CD4-positive, alpha-beta T cell treated with Interleukin-15 for 1 hour (primary cell): ENCODE data around the gene FAIM.
"Not testable (repeated sequence)": the region's sequence is repeated elsewhere in the genome, so short reads cannot be mapped to it uniquely, and the experiment has no call there.

Source experiments
- DNase-seq: peaks from one replicate; pipeline ENCODE4 v3.0.0-alpha.2; 2020

Gene FAIM

GRCh38 chr3:138604106-138604595 lies 4.4 kb upstream of the FAIM start:
- not testable (repeated sequence) for DNase-seq

DNA sequence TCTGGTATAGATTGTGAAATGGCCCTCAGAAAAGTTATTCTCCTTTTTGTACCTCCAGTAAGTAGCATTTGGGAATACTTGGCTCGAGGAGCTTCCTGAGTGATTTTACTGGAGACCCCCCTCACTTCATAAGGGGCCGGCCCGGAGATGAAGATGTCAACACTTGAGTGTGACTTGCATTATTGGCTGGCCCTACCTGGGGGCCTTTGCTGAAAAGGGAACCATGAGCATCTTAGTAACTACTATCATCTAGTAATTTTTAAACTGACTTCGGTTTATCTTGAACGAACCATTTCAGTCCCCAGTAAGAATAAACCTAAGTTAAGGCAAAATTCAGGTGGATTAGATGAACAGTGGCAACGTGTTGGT lies 1.3 kb downstream of the FAIM start:
- no peak for DNase-seq

DNA sequence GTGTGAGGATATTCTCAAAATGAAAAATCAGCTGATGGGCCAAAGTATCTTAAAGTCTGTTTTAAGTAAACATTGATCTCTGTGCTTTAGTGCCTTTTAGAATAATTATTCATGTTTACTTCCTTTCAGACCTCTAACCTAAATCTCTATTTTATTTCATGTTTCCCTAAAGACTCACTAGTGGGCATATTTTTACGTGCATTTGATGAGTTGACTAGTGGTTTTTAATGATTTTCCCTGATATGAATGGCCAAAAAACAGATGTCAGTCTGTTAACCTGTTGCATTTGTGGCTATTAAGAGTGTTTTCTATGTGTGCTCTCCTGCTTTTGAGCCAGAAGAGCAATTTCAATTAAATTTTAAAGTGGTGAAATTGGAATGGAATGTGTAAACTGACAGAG lies 6.9 kb downstream of the FAIM start:
- no peak for DNase-seq

DNA sequence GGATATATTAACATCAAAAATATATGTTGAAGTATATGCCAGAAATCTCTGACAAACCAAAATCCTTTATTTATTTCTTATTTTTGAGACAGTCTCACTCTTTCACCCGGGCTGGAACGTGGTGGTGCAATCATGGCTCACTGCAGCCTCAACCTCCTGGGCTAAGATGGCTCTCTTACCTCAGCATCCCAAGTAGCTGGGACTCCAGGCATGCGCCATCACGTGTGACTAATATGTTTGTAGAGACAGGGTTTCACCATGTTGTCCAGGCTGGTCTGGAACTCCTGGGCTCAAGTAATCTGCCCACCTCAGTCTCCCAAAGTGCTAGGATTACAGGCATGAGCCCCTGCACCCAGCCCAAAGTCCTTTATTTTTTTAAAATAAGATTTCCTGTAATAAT lies 11.9 kb downstream of the FAIM start:
- no peak for DNase-seq

- DNase-seq, result no peak
Measured at GRCh38 chr3:138624518-138624917, 15.9 kb downstream of the FAIM start.

DNA sequence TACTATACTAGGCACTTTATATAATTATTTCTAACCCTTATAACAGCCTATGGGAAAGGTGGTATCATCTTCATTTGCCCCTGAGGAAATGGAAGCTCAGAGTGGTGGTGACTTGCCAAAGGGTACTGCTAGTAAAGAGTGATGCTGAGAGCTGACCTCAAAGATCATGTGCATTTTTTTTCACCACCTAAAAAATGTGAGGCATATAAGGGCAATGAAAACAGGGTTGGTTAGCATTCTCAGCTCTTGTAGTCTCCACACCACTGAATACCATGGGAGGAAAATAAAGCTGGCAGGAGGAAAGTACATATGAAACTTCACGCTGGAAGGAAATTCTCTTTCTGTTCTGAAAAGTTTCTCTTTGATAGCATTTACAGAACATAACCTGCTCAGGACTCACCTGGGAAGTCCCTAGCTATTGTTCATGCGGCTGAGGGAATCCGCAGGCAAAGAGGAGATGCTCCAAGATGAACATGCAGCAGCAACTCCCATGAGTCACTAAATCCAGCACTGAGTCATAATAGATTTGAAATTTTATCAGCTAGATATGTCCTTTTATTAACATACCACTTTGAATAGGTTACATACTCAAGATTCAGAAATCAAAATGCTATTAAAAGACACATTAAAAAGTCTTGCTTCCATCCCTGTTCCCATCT lies 17.3 kb downstream of the FAIM start:
- DNase-seq, result no peak

GRCh38 chr3:138629526-138629925 lies 21.0 kb downstream of the FAIM start:
- DNase-seq, result no peak

GRCh38 chr3:138638641-138639040 lies 30.1 kb downstream of the FAIM start:
- no peak for DNase-seq

- no peak for DNase-seq
Measured at GRCh38 chr3:138640537-138640936, 32.0 kb downstream of the FAIM start.

GRCh38 chr3:138642226-138642926 lies 33.8 kb downstream of the FAIM start:
- DNase-seq, result no peak

DNA sequence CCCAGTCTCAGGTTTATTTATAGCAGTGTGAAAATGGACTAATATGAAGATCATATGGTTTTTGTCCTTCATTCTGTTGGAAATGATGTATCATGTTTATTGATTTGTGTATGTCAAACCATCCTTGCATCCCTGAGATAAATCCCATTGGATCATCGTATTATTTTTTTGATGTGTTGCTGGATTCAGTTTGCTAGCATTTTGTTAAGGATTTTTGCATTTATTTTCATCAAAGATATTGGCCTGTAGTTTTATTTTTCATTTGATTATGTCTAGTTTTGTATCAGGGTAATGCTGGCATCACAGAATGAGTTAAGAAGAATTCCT lies 34.3 kb downstream of the FAIM start:
- DNase-seq, result no peak

DNA sequence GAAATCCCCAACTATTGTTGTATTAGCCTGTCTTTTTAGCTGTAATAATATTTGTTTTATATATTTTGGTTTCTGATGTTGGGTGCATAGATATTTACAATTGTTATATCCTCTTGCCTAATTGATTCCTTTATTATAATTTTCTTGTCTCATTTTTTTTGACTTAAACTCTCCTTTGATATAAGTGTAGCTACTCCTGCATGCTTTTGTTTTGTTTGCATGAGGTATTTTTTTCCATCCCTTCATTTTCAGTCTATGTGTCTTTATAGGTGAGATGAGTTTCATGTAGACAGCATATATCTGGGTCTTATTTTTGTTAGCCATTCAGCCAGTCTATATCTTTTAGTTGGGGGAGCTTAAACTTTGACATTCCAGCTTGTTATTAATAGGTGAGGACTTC lies 37.4 kb downstream of the FAIM start:
- no peak for DNase-seq

GRCh38 chr3:138646513-138646912 lies 37.9 kb downstream of the FAIM start:
- DNase-seq, result no peak

GRCh38 chr3:138649134-138649533 lies 40.6 kb downstream of the FAIM start:
- no peak for DNase-seq

- DNase-seq, result no peak
Measured at GRCh38 chr3:138653567-138653966, 45.0 kb downstream of the FAIM start.

DNA sequence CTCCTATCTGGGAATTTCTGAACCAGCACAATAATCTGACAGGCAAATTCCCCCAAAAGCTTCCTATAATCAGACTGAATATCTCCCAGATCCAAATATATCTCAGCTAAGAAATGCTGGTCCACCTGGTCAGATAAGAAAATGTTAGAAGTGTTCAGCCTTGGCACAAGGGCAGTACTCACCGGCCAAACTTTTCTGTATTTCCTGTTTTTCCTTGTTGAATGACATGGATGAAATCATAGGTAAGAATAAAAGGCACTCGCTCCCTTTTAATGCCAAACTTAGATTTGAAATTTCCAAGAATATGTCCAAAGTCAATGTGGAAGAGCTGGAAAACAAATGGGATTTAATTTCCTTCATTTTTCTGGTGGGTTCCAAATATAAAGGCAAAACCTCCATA lies 48.9 kb downstream of the FAIM start:
- DNase-seq, result no peak

DNA sequence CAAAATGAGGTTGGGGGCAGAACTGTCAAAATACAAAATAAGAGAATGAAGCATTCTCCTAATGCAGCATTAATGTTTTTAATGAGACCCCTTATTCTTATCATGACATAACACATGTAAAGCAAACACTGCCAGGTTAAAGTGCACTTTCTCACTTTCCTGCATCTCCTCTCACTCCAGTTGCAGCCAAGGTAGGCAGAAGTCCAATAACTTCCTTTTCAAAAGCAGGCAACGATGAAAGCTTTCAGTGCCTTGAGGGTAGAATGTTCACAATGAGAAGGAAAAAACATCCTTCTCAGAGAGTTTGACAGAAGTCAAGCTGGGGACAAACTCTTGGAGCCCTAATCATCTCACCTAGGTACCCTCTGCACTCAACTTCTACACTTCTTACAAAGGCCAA lies 59.5 kb downstream of the FAIM start:
- no peak for DNase-seq

DNA sequence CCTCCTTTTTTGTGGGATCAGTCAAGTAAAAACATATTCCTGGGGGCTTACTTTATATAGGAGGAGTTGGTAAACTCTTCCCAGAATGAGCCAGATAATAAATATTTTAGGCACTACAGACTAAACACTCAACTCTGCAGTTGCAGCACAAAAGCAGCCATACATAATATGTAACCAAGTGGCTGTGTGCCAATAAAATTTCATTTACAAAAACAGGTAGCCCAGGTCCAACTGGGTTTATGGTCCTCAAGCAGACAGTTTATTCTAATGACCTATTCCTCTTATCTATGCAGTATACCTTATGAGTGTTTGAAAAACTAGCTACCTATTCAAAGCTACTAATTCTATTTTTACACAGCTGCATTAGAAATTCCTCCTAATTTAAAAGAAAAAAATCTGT lies 61.8 kb downstream of the FAIM start:
- DNase-seq, result no peak

GRCh38 chr3:138673641-138674530 lies 65.3 kb downstream of the FAIM start:
- DNase-seq, result no peak

- no peak for DNase-seq
Measured at GRCh38 chr3:138675393-138675792, 66.8 kb downstream of the FAIM start.

DNA sequence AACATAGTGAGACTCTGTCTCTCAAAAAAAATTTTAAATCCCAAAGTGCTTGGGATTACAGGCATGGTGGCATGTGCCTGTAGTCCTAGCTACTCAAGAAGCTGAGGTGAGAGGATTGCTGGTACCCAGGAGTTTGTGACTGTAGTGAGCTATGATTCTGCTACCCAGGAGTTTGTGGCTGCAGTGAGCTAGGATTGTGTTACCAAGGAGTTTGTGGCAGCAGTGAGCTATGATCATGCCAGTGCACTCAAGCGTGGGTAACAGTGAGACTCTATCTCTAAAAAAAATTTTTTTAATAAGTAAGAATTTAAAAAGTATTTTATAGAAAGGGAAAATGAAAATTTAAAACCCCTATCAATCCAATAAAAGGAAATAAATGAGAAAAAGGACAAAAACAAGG lies 69.5 kb downstream of the FAIM start:
- no peak for DNase-seq

DNA sequence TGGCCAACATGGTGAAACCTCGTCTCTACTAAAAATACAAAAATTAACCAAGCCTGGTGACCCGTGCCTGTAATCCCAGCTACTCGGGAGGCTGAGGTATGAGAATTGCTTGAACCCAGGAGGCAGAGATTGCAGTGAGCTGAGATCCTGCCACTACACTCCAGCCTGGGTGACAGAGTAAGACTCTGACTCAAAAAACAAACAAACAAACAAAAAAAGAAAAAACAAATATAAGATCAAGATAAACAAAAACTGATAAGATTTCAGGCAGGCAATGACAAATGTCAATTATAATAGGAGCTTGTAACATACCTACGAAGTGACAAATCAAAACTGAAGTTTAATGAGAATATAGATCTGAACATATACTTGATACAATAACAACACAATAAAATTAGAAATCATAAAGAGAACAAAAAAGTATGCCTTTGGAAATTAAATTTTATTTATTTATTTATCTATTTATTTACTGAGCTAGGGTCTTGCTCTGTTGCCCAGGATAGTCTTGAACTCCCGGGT lies 70.4 kb downstream of the FAIM start:
- DNase-seq, result no peak

DNA sequence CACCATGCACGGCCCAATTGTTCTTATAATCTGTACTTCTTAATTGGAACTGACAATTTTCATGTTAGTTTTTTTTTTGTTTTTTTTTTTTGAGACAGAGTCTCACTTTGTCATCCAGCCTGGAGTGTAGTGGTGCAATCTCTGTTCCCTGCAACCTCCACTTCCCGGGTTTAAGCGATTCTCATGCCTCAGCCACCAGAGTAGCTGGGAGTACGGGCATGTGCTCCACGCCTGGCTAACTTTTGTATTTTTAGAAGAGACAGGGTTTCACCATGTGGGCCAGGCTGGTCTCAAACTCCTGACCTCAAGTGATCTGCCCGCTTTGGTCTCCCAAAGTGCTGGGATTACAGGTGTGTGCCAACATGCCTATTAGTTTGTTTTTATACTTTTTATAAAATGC lies 72.4 kb downstream of the FAIM start:
- DNase-seq, result not testable (repeated sequence)
